Measurements from ENCODE around the gene SENP2.

GRCh38 chr3:185680231-185680630, 94.1 kb downstream of the SENP2 start:
- TF ChIP-seq CTCF (IDR thresholded peaks at IDR 0.05) (no peak), POLR2A (IDR thresholded peaks at IDR 0.05) (no peak), EP300 (IDR thresholded peaks at IDR 0.05) (no peak)
